GM12878 (cell line): ENCODE data around the gene RACGAP1.

Experiments
- CEBPB ChIP-seq, 2 experiments: fragments of 150-350 bp in 1 of 2; IDR thresholded peaks; 2 replicates each; pipeline ENCODE4 v1.6.1; 2012 to 2014; ENCODE audit warnings: low read depth in 2 of 2, low read length in 2 of 2, borderline replicate concordance in 1 of 2, inconsistent platforms in 1 of 2
- EP300 ChIP-seq, 2 experiments: fragments of 150-350 bp in 1 of 2; IDR thresholded peaks; 2 replicates each; pipeline ENCODE4 v1.6.1; 2011 to 2012; ENCODE audit warnings: low read depth in 2 of 2, low read length in 2 of 2, borderline replicate concordance in 1 of 2, improper control_type of control experiment in 1 of 2, inconsistent platforms in 1 of 2; ENCODE audit not compliant: control insufficient read depth in 1 of 2
- GATAD2B ChIP-seq: fragments of 450-650 bp; conservative IDR thresholded peaks from 2 replicates; pipeline ENCODE4 v1.6.1; 2017; ENCODE audit warnings: low read depth, mild to moderate bottlenecking, moderate library complexity
- MTA2 ChIP-seq: fragments of 450-650 bp; IDR thresholded peaks from 2 replicates; pipeline ENCODE4 v1.6.1; 2016; ENCODE audit warnings: low read depth, mild to moderate bottlenecking, moderate library complexity
- POLR2A ChIP-seq: IDR thresholded peaks from 2 replicates; pipeline ENCODE4 v1.6.1; 2011; ENCODE audit warnings: low read depth, mild to moderate bottlenecking, low read length
- SIX5 ChIP-seq: IDR thresholded peaks from 2 replicates; pipeline ENCODE4 v1.6.1; 2011; ENCODE audit warnings: mild to moderate bottlenecking, low read depth, low read length, moderate library complexity; ENCODE audit not compliant: severe bottlenecking
- TF ChIP-seq, protein P1 (sequence below), 3 experiments: IDR thresholded peaks in 2 of 3; conservative IDR thresholded peaks in 1 of 3; 2 replicates each; pipeline ENCODE4 v1.5.1; 2011; ENCODE audit warnings: low read depth in 3 of 3, low read length in 3 of 3, mild to moderate bottlenecking in 3 of 3, control low read depth in 2 of 3, moderate library complexity in 2 of 3, inconsistent platforms in 1 of 3, mixed read lengths in 1 of 3; ENCODE audit not compliant: control insufficient read depth in 2 of 3, insufficient read depth in 1 of 3; ENCODE audit errors: extremely low read depth in 1 of 3

- TF ChIP-seq, protein P1, sequence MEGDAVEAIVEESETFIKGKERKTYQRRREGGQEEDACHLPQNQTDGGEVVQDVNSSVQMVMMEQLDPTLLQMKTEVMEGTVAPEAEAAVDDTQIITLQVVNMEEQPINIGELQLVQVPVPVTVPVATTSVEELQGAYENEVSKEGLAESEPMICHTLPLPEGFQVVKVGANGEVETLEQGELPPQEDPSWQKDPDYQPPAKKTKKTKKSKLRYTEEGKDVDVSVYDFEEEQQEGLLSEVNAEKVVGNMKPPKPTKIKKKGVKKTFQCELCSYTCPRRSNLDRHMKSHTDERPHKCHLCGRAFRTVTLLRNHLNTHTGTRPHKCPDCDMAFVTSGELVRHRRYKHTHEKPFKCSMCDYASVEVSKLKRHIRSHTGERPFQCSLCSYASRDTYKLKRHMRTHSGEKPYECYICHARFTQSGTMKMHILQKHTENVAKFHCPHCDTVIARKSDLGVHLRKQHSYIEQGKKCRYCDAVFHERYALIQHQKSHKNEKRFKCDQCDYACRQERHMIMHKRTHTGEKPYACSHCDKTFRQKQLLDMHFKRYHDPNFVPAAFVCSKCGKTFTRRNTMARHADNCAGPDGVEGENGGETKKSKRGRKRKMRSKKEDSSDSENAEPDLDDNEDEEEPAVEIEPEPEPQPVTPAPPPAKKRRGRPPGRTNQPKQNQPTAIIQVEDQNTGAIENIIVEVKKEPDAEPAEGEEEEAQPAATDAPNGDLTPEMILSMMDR (IDR thresholded peaks at IDR 0.05 in 2 of 3, conservative IDR thresholded peaks at IDR 0.05 in 1 of 3; ENCODE audit: control insufficient read depth in 2 of 3, extremely low read depth in 1 of 3, insufficient read depth in 1 of 3, low read depth in 3 of 3, low read length in 3 of 3), result no peak
- TF ChIP-seq EP300 (IDR thresholded peaks at IDR 0.05; ENCODE audit: borderline replicate concordance in 1 of 2, control insufficient read depth in 1 of 2, low read depth in 2 of 2, low read length in 2 of 2) (no peak), POLR2A (no peak), GATAD2B (no peak), CEBPB (IDR thresholded peaks at IDR 0.05; ENCODE audit: borderline replicate concordance in 1 of 2, low read depth in 2 of 2, low read length in 2 of 2) (no peak), SIX5 (no peak), MTA2 (no peak)
Observed at GRCh38 chr12:50024805-50025186, 498 bp downstream of the RACGAP1 start.
